Breast epithelium (tissue), 3 donors: ENCODE measurements around the gene MTF2.

ENCODE experiments used
- CTCF ChIP-seq, 3 donors: fragments of 450-650 bp; IDR thresholded peaks; one replicate each; pipeline ENCODE4 v1.5.1; 2016 to 2017; ENCODE audit warnings: antibody characterized with exemption in 3 of 3, mild to moderate bottlenecking in 3 of 3, moderate library complexity in 3 of 3
- POLR2A ChIP-seq: fragments of 450-650 bp; IDR thresholded peaks from one replicate; pipeline ENCODE4 v1.6.1; 2016; ENCODE audit warnings: antibody characterized with exemption, mild to moderate bottlenecking, moderate library complexity

GRCh38 chr1:93132638-93133037 lies 53.6 kb downstream of the MTF2 start:
- TF ChIP-seq POLR2A (no peak), CTCF (IDR thresholded peaks at IDR 0.05) (no peak)
